GM19328 (cell line): ENCODE data around the gene CCDC34.

Experiments
- ATAC-seq: cut with Tn5 transposase; IDR thresholded peaks from one replicate; pipeline ENCODE4 v1.9.1; 2021; ENCODE audit warnings: mild to moderate bottlenecking, moderate library complexity; ENCODE audit not compliant: unreplicated experiment

Gene CCDC34

DNA sequence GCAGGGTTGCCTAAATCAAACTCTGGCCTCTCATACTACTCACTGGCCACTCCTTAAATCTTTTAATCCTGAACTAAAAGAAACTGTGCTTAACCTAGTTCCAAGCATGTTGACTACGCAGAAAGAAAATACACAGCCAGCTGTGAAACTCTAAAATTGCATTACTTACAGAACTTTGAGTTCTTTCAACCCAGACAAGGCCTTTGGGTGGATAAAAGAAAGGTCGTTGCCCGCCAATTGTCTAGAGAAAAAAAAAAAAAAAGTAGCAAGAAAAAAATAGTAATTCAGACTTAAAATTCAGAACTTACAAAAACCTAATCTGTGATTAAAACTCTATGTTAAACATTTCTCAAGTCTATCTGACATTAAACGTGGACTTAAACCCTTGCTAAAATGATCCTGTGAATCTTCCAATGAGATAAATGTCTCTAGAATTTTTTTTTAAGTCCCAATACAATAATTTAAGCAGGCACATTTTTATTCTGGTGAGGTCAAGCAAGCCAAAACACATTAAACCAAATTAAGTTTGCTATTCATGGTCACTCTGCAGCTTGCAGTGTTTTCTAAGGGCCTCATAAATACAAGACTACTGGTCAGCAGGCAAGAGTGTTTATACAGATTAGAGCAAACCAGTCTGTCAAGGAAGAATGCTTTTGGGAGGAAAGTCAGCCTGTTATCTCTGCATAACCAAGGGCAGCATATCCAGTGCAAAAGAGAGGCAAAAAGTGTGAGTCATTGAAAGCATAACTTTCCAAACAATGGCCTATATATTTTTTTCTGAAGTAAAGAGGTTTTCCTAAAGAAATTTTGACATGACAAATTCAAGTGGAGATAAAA, 29.5 kb upstream of the CCDC34 start:
- ATAC-seq, result no peak

DNA sequence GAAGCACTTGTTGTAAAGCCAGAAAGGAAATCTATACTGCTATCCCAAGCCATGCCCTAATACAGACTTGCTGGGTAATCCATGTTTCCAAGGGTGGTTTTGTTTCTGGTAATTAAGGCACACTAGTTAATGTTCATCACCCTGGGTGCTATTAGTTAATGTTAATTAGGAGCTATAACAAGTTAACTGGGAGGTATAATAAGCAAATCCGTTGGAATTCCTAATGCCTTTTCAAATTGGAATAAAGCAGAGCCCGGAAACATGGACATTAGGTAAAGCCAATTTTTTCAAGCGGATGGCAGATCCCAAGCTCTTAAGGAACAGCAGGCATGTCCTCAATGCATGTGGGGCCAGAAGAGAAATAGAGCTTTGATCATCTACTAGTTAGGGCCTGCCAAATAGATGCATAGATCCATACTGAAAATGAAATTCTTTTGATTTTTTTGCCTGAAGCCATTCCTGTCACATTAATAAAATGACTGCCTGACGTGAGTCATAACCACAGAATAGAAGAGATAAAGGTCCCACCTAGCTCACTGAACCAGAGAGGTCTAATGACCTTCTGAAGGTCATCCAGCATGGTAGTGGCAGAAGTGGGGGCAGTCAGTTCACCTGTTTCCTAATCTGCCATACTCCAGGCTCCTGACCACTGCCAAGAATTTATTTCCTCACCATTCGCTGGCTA, 28.5 kb upstream of the CCDC34 start:
- ATAC-seq, result no peak

DNA sequence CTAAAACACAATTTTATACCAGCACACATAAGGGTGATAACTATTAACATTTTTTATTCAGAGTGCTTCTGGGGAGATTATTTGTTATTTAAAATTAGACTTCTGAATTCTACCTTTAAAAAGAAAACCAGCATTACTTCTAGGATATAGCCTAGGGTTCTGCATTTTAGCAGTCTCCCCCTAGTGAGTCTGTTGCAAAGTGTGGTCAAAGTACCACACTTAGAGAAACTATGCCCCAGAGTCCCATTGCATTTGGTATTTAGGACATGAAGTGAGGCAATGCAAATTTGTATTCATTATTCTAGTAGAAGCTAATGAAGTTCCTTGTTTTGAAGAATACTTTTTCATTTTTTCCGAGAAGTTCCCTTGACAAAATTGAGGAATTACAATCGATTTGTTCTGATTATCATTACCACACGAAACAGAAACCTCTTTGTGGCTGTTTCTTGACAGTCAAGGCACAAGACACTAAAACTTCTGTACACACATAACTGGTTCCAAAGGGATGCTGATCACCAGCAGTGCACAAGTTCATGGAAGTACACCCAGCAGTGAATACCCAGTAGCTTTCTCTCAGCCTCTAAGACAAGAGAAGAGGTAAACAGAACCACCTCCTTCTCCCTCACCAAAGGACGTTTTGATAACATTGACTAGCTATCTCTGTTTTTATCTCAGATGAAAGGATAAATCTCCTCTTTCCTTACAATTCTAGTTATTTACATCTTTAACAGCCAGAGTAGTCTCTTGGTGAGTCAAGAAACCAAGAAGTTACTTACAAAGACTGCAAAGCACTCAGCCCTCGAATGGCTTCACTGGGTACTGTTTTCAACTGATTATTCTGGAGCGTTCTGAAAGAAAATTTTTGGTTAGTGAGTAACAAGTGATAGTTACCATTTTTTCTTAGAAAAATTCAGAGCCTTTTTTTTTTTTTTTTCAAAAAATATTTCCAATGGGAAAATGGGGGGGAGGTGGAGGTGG, 27.6 kb upstream of the CCDC34 start:
- no peak for ATAC-seq

DNA sequence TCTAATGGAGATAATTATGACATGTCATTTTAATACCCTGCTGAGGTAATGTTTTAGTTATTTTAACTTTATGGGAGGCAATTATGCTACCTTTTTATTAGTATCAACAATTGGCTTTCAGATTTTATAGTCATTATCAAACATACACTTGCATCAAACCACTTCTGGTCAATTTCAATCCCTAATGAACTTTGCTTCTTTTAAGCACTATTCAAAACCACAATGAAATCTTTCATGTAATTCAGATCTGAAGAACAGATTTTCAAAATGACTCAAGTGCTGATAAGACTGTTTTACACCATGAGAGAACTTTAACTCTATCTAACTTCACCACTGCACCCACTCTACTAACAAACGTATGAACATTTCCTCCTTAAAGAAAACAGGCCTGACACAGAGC, 25.9 kb upstream of the CCDC34 start:
- ATAC-seq, result no peak

- ATAC-seq, result no peak
These were observed 25.0 kb upstream of the CCDC34 start for GRCh38 chr11:27388001-27388400.

DNA sequence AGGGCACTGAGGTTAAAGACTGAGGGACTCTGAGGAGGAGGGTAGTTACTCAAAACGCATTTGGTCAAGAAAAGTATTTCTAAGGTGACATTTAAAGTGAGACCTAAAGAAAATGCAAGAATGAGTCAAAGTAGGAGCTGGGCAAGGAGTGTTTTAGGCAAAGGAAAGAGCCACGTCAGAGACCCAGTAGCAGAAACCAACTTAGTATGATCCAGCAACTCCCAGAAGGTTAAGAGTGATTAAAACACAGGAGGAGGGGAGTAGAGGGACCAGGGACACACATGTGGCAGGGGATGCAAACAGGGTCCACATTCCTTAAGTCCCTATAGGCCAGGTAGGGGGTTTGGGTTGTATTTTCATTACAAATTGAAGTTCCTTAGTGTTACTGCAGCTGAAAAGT, 24.3 kb upstream of the CCDC34 start:
- ATAC-seq, result no peak

GRCh38 chr11:27386181-27386845, 23.3 kb upstream of the CCDC34 start:
- no peak for ATAC-seq

DNA sequence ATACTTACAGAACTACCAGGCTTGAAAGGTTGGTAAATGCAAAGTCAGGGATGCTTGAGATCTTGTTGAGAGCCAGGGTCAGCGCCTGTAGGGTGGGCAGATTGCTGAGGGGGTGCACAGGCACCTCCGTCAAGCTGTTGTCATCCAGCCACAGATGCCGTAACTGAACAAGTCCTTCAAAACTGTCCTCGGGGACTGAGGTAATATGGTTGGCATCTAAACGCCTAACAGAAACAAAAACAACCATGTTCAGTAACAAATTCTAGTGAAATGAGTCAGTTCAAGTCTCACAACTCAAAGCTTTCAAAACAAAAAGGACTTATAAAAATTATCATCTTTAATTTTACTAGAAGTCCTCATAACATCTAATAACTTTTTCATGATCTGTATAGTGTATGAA, 22.2 kb upstream of the CCDC34 start:
- ATAC-seq, result no peak

DNA sequence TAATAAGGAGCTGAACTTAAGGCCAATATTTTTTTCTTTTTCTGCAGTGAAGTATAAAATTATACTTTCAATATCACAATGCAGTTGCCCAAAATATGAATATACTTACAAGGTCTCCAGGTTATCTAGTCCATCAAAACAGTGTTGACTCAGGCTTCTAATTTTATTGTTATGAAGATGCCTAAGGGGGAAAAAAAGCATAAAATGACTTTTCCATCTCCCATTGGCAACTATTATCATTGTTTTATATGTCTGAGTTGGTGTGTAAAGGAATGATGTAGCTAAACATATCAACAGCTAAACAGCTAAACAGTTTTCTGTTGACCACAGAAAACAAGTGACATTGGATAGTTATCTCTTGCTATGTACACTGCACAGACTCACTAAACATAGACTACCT, 21.2 kb upstream of the CCDC34 start:
- ATAC-seq, result no peak

- ATAC-seq, result no peak
These were observed 20.6 kb upstream of the CCDC34 start for GRCh38 chr11:27383645-27384044.

DNA sequence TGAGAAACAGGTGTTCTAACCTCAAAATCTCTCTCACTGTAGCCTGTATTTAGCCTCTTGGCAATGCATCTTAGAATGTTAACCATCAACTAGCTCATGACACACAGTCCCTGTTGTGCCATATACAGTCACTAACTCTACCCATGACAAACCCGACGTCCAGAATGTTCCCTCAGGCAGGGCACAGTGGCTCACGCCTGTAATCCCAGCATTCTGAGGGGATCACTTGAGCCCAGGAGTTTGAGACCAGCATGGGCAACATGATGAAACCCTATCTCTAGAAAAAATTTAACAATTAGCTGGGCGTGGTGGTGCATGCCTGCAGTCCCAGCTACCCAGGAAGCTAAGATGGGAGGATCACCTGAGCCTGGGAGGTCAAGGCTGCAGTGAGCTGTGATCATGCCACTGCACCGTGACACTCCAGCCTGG, 18.2 kb upstream of the CCDC34 start:
- no peak for ATAC-seq

DNA sequence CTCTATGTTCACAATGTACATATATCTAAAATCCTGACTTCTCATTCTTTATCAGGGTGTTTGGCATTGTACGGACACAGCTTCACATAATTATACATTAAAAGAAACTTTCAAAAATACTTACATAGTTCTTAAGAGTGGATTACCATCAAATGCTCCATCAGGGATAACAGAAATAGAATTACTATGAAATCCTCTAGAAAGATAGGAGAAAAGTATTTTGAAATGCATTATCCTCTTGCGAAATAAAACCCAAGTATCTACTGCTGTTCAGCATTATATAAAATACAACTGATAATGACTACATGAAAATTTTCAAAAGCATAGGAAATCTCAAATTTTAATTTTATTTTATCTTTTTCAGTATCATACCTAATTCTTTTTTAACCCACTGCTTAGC, 17.8 kb upstream of the CCDC34 start:
- ATAC-seq, result no peak

- no peak for ATAC-seq
These were observed 16.4 kb upstream of the CCDC34 start for GRCh38 chr11:27379449-27379848.

GRCh38 chr11:27375370-27375769, 12.4 kb upstream of the CCDC34 start:
- ATAC-seq, result no peak

- no peak for ATAC-seq
These were observed 11.0 kb upstream of the CCDC34 start for GRCh38 chr11:27373856-27374602.

- no peak for ATAC-seq
These were observed 10.4 kb upstream of the CCDC34 start for GRCh38 chr11:27373392-27373791.

- ATAC-seq, result no peak
These were observed 9.1 kb upstream of the CCDC34 start for GRCh38 chr11:27372164-27372563.

- ATAC-seq, result no peak
These were observed 8.5 kb upstream of the CCDC34 start for GRCh38 chr11:27371489-27371888.

- ATAC-seq, result no peak
These were observed 7.4 kb upstream of the CCDC34 start for GRCh38 chr11:27370374-27370773.

- no peak for ATAC-seq
These were observed 4.9 kb upstream of the CCDC34 start for GRCh38 chr11:27367881-27368280.
